HK-2 (cell line): ENCODE results near the gene COPS3.
A peak's percentile ranks its signal among the peaks of the same experiment; 100 is the strongest.

Experiments
- DNase-seq: peaks from one replicate; pipeline ENCODE4 v3.0.0-alpha.2; 2018; ENCODE audit not compliant: unreplicated experiment

Gene COPS3

DNA sequence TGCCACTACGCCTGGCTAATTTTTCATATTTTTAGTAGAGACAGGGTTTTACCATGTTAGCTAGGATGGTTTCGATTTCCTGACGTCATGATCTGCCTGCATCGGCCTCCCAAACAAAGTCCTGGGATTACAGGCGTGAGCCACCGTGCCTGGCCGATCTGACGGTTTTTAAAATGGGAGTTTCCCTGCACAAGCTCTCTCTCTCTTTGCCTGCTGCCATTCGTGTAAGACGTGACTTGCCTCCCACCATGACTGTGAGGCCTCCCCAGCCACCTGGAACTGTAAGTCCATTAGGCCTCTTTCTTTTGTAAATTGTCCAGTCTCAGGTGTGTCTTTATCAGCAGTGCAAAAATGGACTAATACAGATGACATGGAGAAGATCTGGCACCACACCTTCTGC lies 39.4 kb downstream of the COPS3 start:
- no peak for DNase-seq

DNA sequence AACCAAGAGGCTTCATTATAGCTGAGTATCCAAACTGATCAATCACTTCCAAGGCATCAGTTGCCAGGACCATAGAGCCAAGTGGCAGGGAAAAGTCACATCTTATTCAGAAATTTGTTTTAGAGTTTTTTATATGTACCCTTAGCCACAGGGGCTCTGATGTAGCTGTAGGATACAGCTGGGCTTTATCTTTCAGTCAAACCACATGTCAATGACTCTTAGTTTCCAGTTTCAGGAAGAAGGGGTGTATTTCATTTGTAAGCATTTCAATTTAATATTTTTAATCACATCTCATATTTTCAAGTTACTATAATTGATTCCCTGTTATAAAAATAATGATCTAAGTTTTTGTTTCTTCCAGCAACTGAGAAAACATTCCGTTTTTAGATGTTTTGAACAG lies 41.2 kb downstream of the COPS3 start:
- DNase-seq = no peak

DNA sequence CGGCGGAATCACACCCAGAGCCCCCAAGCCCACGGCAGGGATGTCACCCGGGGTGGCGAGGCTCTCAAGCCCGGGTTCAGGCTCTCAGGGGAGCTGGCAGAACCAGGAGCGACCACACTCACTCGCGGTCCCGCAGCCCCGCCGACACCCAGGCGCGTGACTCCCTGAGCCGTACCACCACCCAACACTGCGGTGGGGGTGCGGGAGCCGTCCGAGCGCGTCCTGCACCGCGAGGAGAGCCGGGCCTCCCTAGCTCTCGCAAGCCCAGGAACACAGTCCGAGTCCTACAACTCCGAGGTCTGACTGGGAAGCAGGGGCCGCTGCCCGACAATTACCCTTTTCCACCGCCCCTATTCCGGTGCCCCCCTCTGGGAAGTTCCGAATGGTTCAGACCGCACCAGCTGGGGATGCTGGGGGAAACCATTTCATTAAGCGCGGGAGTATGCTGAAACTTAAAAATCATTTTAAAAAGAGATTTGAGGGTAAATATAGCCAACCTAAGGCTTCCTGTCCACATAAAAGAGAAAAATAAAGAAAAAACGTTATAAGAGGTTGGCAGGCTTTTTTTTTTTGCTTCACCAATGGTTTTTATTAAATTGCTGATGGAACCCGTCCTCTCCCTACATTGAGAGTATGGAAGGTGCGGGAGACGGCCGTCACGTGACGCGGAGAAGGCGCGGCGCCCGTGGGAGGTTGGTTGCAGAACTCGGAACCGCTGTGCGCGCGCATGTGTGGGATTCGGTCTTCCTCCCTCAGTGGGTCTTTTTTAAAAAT lies 43.8 kb downstream of the COPS3 start, which contains the start of gene FLCN:
FLCN (minus strand) TSS at position 143 of the 774 bp plus-strand sequence. CDS start 9,031 bp downstream, outside the sequence.
- peak; percentile 83 for DNase-seq

DNA sequence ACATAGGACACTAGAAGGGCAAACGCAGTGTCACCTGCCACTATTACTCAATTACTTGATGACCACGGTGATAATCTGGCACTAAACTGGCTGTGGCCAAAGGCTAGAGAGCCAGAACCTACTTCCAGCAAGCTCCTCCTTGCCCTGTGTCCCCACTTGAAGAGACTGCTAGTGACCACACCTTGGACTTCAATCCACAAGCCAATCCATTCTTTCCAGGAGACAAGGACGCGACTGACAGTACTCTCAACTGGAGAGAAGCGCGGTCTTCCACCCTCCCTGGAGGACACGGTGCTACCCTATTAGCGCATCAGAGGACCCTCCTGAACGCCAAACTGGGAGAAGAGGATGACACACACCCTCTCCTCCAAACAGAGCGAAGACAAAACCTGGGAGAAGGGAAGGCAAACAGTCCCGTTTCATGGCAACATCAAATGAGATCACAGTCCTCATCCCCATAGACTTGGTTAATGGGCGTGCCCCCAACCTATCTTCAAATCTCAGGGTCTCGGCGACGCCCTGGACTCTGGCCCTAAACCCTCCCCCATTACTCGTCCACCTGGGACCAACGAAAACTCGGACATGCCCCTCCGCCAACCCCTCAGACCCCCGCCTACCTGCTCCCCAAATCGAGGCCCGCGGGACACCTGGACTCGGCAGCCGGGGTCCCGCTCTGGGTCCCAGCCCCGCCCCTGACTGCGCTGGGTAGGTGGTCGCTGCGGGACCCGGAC lies 44.6 kb downstream of the COPS3 start:
- peak; percentile 28 for DNase-seq

DNA sequence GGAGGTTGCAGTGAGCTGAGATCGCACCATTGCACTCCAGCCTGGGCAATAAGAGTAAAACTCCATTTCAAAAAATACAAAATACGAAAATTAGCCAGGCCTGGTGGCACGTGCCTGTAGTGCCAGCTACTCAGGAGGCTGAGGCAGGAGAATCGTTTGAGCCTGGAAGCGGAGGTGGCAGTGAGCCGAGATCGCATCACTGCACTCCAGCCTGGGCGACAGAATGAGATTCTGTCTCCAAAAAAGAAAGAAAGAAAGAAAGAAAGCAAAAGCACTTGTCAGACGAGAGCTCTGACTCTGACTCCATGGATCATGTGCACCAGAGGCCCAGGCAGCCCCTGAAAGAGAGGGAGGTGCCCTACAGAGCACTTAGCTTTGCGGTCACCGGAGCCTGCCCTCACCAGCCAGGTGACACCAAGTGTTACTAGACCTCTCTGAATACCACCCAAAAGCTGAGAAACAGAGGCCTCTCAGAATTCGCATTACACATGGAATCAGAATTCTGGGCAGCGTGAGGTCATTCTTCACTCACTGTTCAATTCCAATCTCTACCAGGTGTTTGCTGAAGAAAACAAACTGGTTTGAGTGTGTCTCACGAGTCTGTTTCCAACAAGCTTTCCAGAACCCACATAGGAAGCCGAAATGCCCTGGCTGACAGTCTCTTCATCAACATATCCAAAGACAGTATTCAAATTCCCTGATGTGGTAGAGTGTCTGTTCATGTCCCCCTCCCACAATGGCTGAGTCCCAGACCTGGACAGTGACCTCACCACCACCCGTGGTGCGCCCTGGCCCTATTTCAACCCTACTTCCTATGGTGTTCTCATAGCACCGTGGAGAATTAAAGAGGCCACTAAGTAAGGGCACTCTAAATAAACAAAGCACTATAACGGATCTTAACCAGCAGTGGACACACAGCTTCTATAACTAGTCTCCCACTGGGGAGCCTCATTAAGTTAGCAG lies 45.6 kb downstream of the COPS3 start:
- peak; percentile 54 for DNase-seq

DNA sequence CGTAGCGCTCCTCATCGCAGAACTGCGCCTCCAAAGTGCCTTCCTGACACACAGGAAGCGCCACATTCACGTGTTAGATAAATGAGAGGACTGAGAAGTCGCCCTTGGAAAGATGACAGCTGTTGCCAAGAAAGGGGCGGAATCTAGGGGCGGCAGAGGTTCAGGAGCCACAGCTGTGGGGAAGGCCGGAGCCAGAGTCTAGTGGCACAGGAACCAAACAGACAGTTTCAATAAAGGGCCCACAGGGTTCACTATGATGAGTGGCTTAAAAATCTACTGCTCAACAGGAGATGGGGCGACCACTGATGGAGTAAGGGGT lies 48.8 kb downstream of the COPS3 start:
- no peak for DNase-seq

DNA sequence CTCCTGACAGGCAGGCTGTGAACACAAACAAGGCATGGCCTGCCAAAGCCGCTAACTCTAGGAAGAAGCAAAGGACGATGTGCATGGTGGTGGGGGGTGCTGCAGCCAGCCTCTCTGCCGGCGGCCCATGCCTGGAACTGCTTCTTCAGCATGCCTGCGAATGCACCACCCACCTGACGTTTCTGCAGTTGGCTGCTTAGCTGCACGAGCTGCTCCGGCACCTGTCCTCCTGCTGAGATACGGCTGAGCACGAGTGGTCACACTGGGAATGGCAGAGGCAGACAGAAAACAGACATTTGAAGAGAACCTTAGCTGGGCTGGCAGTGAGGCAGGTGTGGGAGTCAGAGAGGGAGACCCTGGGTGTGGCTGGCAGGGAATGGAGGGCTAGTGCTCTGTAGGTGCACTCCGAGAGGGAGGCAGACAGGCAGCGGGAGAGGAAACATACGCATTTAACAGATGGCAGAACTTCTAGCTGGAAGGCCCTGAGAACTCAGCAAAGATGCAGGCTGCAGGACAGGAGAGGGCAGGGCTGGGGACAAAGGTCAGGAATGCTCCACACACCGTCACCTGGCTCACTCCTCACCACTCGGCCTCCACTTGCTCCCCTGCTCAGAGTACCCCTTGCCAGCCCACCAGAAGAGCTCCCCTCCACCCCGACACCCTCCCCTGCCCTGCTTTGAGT lies 49.3 kb downstream of the COPS3 start:
- no peak for DNase-seq

DNA sequence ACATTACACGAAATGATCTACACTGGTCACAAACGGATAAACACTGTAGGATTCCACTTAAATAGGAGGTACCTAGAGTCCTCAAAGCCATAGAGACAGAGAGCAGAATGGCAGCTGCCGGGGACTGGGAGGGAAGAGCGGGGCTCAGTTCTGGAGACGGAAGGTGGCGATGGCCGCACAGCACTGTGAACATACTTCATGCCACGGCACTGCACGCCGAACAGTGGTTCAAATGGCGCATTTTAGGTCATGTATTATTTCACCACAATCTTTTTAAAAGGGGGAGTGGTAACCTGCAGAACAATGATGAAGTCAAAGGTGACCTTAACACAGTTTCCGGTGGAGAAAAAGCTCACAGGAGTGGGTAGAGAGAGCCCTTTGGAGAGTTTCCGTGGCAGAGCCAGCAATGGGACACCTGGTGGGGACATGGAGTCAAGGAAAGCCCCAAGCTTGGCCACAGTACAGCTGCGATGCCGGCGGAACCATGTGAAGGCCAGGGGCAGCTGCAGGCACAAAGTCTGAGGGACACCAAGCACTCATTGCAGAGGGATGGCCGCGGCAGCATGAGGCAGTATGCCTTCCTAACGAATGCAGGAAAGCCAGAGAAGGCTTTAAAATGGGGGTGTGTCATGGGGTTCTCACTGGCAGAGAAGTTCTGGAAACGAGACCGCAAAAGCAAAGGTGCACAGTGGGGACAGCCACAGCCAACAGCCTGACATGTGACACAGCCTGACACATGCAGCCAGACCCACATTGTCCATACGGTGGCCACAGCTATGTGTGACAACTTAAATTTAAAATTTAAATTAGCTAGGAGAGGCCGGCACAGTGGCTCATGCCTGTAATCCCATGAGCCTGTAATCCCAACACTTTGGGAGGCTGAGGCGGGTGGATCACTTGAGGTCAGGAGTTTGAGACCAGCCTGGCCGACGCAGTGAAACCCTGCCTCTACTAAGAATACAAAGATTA lies 51.3 kb downstream of the COPS3 start:
- DNase-seq = no peak

DNA sequence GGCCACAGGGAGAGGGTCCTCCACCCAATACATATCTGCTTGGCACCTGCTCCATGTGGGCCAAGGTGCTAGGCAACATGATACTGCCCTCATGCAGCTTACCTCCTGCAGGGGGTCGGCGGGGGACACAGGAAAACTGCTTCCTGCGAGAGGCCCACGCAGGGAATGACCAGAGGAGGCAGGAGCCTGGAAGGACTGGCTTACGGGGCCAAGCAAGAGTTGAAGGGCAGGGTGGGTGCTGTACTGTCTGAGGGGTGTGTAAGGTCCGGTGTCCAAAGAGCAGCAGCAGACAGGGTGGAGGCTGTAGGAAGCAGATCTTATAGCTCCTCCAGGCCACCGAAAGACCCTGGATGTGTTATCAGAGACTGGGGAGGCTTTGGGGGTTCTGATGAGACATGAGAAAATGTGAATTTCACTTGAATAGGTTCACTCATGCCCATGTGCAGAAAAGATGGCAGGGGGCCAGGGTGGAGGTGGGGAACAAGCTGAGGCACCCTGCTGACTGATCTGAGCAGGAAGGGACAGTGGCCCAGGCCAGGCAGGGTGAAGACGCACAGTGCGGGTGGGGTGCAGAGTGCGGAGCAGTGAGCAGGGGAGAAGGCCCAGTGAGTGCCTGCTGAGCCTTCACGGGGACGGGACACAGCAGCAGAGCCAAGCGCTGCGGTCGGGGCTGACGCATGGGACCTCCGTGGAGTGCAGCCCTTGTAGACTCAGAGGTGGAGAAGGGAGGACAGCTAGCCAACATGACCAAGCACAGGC lies 52.3 kb downstream of the COPS3 start:
- no peak for DNase-seq

DNA sequence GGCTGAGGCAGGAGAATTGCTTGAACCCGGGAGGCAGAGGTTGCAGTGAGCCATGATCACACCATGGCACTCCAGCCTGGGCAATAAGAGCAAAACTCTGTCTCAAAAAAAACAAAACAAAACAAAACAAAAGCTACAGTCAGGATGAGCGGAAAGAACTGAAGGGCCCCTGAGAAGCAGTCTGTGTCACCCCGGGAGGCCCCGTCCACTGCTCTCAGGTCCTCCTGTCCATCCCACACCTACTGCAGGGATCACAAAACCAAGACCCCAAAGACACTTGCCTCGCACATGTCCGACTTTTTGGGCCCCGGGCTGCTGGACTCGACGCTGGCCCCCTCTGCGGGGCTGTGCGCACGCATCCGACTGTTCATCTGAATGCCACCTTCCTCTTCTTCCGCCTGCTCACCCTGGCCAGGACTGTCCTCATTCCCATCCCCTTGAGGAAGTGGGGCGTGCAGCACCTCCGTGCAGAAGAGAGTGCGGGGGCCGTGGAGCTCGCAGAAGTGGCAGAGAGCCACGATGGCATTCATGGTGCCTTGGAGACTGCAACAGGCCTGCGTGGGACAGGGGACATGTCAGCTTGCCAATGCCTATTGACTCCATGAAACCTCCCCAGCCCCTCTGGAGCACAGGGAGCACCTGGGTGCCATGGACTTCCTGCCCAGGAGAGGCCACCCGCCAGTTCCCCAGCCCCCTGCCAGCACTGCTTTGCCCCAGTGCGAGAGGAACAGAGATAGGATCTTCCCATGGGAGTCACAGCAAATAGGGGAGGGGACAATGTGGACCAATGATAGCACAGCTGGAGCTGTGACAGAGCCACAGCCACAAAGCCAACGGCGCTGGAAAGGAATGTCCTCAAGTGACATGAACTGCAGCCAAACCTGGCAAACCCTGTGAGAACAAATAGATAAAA lies 53.2 kb downstream of the COPS3 start:
- no peak for DNase-seq

DNA sequence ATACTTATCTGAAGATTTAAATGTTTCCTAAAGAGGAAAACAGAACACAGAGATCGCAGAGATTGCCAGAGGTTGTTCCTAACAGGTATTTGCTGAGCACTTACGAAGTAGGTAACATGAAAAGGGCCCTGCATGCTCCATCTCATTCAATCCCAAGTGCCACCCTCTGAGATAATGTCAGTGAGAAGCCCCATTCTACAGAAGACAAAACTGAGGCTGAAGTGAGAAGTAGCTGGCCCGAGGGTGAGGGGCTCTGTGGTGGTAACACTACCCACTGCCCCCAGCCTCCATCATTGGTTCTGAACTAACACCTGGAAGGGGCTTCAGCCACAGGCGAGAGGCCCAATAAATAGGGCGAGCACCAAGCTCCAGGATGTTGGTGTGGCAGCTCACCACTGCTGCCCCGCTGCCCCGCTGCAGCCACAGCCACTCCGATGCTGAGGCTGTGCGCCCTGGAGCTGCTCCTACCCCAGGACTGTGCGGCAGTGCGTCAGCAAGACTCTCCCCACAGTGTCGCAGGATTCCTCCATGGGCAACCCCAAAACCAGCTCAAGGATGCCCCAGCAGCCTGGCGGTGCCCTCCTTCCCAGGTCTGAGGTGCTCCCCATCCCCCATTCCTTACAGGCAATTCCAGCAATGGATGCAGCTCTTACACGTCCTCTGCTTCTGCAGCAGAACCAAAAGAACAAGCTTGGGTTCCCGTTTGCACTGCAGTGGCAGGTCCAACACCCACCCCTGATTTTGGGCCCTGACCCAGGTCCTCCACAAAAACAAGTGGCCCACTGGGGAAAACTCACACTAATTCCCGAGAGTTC lies 54.4 kb downstream of the COPS3 start:
- no peak for DNase-seq

DNA sequence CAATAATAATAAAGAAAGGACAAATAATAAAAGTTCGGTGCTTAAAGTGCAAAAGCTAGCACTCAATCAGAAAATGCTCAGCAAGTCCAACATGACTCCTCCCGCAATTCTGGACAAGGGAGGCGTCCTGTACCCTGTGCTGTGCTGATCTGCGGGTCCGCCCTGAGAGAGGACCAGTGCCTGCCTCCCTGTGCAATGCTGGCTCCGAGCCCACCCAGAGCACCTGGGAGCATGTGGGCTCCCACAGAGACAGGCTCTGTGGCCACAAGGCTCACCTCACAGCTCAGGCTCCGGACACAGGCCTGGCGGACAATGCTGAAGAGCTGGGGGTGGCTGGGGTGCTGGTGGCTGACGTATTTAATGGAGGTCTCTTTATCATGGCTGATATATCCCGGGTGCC lies 55.1 kb downstream of the COPS3 start:
- no peak for DNase-seq

DNA sequence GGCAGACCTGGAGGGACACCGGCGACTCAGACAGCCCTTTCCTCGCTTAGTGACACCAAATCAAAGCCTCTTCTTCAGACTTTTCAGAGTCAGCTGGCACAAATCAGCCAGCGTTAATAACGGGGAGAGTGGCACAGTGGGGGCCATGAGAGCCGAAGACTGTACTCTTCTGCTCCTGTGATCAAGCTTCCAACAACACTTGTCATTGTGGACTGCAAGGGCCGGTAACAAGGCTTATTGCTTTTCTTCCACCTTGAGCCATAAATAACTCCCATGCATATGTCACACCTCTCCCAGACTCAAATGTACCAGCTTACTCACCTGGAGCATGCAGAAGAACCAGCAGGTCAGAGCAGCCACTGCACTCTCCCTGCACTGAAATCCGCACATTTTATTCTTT lies 56.9 kb downstream of the COPS3 start:
- no peak for DNase-seq

DNA sequence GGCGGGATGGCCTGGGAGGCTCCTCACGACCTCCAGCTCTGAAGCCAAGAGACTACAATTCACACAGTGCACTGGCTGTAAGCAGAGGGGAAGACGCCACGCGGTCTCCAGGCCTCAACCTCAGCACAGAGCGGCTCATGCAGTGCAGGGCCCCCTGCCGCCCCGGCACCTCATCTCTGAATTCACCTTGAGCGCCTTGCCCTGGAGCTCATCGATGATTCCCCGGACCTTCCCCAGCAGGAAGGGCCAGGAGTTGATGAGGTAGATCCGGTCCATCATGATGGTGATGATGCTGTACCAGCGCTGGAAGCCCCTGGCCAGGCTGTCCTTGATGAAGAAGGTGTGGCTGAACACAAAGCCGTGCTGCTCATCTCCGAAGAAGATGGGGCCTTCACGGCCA lies 57.3 kb downstream of the COPS3 start:
- DNase-seq = no peak

DNA sequence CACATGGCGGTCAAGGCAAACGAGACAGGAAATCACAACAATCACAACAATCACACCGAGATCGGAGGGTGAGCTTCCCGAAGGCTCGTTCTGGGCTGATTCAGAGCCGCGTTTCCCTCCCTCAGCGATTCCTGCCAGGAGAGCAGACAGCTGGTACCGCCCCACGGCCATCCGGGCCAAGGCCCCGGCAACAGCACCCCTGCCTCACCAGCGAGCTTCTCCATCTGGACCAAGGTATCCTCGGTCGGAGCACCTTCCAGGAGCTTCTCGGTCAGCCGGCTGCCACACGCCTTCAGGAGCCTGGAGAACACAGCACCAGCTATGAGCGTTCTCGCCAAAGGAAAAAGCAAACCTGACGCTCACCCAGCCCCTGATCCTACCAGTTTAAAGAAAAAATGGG lies 59.7 kb downstream of the COPS3 start:
- DNase-seq = no peak

DNA sequence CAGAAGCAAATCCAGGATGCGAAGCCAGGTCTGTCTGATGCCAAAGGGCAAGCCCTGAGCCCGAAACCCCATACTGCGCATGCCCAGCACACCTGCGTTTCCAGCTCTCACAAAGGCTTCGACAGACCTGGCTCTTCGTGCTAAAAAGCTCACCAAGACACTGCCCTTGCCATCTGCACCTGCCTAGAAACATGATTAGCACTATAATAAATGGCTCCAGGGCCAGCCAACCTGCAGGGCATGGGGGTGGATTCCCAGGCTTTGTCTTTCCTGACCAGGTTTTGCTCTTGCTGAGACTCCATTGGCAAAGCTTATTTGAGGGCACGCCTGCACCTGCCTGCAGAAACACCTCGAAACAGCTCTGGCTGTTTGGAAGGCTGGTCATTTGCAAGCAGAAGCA lies 60.5 kb downstream of the COPS3 start:
- no peak for DNase-seq

DNA sequence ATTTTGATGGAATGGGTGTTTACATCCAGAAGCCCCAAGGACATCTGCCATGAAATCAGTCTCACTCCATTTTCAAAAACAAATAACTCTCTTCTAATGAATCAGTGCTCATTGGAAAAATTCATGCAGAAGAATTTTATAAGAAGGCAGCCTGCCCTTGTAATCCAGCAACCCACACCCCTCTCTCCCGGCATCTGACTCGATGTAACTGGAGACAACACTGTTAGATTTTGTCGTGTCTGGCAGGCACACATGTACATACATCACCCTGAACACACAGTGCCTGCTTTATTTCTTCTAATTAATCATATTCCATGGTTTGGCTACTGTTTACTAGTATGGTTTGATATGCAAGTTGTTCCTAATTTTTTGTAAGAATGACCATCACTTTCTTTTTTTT lies 63.1 kb downstream of the COPS3 start:
- no peak for DNase-seq

DNA sequence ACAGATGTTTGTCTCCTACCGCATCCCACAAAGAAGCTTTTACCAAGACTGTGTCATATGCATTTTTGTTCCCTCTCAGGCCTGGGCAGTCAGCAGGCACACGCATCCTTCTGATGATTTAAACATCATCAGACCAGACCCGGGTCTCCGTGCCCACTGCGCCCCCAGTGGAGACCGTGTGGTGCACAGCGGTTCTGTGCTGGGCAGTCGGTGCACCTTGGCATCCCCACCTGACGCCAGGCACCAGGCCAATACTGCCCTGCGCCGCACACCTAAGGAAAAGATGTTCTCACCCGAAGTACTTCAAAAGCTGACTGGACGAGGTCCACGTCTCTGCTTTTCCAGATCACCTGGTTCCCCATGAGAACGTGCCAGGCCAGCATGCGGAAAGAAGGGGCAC lies 64.3 kb downstream of the COPS3 start:
- no peak for DNase-seq
